GM19240 (cell line): ENCODE results near the gene CACNB2.
A peak's percentile ranks its signal among the peaks of the same experiment; 100 is the strongest.

ENCODE experiments used
- DNase-seq: peaks from one replicate; pipeline ENCODE4 v3.0.0; 2011; ENCODE audit warnings: low spot score; ENCODE audit not compliant: insufficient read length

The CACNB2 gene

DNA sequence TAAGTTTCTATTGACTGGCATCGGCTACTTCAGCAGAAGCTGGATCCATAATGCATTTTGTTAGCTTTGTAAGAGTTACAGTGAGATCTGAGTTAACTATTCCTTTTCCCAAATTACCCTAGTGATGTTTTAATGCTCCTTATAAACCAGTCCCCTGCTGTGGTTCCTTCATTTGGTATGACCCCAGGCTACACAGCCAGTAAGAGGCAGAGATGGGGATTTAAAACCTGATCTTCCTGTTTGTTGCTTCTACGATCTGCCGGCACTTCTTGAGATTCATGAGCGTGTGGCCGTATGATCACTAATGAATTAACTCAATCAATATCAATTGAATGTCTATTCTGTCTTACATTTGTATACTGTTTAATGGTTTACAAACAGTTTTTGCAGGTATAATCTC, 86.1 kb downstream of the CACNB2 start:
- DNase-seq = no peak

DNA sequence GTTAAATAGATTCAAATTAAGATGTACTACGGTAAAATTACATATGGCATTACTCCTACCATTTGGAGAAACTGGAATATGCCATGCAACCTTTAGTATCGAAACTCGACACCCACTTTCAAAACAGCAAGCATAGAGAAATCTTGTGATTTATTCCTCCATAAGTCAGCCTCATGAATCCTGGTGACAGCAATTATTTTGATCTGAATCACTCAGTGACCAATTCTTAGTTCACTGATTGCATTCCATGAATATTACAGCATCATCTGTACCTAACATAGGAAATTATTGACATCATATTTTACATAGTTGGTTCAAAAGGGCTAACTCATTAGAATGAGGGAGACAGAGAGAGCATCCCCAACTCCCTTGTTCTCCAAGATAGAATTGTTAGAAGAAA, 89.6 kb downstream of the CACNB2 start:
- DNase-seq = no peak

DNA sequence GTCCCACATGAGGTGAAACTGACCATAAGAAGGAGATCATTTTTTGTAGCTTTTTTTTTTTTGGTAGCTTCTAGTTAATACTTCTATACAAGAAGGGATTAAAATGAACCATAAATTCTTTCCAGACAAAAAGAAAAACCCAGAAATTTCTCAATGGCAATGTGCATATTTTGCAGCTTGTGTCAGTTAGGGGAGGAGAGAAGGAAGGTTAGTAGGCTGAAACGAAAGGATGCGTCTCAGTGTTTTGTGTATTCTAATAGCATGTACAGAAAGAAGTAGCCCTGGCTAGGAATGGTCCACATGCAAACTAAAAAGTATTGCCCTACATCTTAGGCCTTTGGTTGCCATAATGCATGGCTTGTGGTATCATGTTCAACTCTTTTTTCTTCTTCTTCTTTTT, 90.6 kb downstream of the CACNB2 start:
- DNase-seq = no peak

DNA sequence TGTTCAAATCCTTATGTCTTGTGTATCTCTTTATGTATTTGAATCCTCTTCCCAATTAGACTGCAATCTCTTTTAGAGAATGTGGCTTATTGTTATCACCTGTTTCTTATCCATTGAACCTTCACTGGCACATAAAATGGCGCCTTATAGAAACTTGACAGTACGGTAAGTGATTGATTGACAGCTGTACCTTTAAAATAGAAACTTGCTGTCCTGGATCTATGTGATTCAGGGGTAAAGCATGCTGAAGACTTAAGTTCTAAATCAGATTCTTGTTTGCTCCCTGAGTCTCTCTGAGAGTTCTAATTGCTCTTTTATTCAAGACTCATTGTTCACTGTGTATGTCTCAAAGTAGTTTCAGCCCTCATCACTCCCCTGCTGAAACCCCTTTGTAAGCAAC, 91.3 kb downstream of the CACNB2 start:
- DNase-seq = no peak

DNA sequence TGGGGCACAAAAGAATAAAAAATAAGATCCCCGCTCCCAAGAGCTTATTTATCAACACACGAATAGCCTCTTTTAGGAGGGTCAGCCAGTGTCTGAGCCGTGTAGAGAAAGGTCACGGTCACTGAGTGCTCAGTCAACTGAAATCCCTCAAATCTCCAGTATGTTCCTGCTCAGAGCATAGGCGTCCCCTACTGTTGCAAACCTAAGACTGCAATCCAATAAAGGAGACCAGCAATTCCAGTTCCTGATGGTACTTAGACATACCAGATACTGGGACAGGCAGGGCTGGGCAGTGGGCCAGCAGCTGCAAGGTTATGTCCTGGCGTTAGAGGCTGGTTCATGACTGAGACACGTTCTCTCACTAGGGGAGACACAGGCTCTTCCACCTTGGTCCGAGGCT, 93.6 kb downstream of the CACNB2 start:
- no peak for DNase-seq

DNA sequence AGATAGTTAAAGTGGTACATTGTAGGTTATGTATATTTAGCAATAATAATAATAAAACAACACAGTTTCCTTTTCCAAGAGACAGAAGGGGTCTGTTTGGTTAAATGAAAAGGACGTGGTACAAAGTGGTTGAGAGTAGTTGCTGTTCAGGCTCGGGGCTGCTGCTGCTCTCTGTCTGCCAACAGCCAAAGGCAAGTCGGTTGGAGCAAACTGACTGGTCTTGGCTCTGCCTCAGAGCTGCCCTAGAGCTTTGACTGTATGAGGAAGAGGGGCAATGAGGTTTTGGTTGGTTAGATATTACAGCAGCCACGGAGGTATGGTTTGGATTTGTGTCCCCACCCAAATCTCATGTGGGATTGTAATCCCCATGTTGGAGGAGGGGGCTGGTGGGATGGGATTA, 95.3 kb downstream of the CACNB2 start:
- no peak for DNase-seq

DNA sequence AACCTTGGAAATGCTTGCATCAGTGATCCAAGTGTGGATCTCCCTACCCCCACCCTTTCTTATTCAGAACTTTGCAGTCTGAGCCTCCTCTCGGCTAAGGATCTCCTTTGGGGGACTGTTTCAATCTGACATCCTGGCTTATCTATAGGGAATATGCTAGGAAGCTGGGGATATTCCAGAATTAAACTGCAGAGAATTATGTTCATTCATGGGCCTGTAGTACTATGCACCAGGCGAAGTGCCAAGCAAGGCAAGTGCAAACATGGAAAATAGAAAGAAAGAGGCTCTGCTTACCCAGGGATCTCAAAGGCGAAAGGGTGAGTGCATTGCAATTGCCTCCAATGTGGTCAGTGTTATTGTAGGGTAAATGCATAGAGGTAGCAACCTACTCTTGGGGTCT, 96.5 kb downstream of the CACNB2 start:
- no peak for DNase-seq

DNA sequence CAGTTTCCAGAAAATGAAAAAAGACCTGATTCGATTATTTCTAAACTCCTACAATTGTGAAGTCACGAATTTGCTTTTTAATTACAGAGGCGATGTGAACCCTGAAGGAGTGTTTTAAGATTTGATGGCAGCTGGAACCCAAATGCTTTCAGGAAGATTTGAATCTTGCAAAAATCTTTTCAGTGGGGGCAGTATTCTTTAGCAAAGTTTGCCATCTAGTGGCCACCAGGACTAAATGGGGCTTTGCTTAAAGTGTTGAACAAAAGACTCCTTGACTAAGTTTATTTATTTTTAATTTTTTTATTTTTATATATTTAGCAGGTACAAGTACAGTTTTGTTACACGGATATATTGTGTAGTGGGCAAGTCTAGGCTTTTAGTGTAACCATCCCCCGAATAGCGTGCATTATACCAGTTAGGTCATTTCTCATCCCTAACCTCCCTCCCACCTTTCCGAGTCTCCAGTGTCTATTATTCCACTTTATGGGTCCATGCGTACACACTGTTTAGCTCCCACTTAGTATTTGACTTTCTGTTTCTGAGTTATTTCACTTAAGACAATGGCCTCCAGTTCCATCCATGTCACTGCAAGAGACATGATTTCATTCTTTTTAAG, 98.8 kb downstream of the CACNB2 start:
- DNase-seq = peak; percentile 8

DNA sequence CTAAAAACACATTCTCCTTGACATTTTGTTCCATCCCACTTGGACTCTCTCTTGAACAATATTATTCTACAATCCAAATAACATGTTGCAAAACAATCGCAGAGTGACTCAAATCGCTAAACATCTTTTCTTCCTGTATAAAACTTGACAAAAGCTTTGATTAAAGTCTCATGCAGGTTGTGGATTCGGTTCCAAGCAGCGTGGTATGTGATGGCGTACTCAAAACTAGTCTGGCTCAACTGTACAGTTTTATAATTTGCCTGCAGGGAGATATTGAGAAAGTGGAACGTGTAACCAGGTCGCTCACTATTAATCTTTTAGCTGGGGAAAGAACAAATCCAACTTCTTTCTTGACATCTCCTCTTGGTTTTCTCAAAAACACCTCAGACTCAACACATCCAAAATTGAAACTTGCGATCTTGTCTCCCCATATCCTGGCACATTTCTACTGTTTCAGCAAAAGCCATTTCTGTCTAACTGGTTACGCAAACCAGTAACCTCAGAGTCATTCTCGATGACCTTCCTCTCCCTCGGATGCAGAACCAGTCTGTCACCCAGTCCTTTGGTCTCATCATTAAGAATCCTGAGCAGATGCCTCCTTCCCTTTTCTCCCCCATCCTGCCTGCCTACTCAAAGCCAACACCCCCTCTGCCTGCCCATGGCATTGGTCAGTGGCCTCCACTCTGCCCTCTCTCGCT, 100.1 kb downstream of the CACNB2 start:
- no peak for DNase-seq

DNA sequence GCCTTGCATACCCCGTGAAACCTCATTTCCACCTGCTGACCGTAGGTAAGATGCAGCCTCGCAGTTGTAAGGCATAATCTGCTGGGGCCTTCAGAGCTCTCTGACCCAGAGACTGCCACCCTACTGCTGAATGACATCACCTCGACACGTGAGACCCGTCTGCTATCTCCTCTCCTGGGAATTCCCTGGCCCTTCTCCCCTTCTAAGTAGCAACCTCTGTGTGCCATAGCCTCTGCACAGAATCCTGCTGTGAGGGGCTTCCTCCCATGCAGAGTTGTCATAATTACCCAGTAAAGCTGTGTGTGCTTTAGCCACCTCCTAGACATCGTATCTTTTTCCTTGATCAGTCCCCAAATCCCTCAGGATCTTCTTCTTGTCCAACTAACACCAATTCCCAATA, 106.7 kb downstream of the CACNB2 start:
- DNase-seq = no peak

DNA sequence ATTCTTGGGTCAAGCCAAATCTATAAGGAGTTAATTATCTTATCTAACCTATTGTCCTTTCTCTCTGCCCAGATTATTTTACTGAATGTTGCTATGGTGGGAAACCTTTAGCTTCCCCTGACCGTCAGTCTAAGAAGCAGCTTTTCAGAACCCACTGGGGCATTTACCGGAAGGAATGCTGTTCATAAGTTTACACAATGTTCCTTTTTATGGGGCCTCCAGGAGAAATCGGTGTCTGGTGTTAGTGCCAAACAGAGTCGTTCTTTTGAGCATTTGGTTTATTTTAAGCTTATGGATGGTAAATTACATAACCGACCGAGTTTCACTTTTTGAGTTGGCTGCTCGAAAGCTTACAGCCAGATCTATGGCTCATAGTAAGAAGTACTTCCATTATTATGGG, 111.9 kb downstream of the CACNB2 start:
- DNase-seq = no peak

DNA sequence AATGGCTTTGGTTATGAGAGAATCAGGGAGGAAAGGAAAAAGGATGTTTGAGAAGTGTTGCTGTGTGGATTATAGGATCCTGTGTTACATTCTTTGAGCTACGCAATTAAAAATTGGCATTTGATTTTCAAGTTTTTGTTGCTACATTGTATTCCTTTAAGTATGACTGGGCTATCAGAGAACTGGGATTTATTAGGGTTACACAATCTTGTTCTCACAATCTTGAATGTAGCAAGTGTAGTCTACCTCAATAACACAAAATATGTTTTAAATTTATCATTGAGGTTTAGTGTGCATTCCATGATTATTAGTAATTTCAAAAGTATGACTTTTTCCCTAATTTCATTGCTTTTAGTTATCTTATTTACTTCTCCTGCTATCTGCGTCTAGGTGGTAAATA, 113.9 kb downstream of the CACNB2 start:
- DNase-seq = no peak

DNA sequence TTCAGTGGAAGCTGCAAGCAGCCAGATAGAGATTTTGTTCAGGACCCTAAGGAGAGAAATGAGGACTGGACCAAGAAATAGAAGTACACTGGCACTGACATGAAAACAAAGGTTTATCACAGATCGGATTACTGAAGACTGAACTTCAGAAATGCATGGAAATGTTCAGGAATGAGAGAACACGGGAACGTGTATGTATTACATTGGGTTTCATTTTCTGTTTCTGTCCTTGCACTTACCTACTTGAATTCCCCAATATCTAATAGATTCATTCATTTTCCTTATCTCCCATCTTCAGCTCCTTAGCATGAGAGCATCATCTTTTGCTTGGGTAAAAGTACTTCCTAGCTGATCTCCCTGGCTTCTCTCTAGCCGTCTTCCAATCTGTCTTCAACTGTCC, 114.5 kb downstream of the CACNB2 start:
- no peak for DNase-seq

DNA sequence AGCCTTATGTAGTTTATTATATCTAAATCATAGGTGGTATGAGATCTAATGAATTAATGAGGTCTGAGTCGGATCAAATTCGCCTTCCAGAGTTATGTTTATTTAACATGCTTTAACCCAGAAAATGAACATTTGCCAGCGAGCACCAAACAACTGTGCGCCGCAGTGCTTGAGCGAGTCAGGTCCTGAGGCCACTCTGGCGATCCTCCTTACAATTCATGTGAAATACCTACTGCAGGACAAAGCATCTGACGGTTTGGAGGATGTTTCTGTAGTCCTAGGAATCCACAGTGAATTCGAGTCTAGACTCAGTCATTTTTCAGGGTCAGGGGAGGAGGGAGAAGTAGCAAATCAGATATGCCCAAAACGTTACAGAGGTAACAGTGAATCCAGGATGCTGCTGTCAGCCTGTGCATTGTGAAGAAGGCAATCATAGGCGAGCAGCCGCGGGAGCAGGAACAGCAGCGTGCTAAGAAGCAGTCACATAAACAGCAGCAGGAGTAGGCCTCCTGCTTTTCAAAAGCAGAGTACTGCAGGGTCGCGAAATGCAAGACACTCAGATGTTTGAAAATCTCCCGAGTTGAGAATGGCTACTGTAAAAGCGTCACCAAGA, 120.2 kb downstream of the CACNB2 start:
- DNase-seq = no peak

DNA sequence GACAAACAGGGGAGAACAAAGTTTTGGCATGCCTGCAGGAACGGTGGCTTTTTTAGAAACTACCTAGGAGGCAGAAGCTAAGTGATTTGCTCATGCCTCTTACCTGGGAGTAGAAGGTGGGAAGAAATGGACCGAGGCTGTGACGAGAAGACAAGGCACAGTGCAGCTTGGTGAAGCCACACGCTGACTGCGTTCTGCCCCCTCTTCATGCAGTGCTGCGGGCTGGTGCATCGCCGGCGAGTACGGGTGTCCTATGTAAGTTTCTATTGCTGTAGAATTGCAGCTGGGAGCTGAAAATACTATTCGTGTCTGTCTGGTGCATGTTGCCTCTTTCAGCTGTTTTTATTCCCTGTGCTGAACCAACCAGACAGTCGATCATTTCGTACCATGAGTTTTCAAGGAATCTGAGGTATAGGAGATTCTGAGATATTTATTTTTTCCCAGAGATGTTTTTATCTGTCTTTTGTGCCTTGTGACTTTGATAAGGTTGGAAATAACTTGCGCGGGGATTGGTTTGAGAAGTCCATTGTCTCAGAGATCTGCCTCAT, 120.9 kb downstream of the CACNB2 start:
- no peak for DNase-seq

DNA sequence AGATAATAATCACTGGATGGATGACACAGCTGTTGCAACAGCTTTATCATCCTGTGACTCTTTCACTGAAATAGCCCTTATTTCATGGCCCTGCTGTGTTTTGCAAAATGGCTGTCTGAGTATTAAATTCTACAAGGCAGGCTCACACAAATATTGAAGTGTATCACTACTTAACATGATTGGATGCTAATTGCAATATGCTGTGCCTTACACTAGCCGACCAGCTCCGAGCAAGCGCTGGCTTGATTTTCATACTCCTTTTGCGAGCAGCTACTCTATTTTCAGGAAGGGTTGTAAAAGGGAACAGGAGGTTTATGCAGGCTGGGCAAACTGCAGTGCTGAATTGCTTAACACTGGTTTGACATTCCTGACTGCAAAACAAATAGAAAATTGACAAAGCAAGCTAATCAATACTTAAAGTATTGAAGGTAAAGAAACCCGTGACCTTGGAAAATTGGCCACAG, 121.6 kb downstream of the CACNB2 start:
- no peak for DNase-seq

DNA sequence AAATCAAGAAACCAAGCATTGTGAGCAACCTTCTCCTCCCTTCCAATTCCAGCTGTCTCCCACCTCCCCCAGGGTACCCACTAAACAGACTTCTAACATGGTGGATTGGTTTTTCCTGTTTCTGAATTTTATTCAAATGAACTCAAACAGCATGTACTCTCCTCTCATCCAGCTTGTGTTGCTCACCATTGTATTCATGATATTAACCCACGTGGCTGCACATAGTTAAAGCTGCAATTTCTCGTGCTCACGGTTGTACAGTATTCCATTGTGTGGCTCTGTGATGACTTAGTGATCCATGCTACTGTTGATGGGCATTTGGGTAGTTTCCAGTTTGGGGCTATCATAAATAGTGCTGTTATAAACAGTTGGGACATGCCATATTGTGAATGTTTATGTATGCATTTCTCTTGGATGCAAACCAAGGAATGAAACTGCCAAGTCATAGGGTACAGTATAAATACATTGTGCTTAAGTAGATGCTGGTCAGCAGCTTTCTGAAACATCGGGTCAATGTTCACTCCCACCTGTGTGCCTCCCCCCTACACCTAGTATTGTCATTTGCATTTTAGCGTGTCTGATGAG, 124.3 kb downstream of the CACNB2 start:
- DNase-seq = no peak

DNA sequence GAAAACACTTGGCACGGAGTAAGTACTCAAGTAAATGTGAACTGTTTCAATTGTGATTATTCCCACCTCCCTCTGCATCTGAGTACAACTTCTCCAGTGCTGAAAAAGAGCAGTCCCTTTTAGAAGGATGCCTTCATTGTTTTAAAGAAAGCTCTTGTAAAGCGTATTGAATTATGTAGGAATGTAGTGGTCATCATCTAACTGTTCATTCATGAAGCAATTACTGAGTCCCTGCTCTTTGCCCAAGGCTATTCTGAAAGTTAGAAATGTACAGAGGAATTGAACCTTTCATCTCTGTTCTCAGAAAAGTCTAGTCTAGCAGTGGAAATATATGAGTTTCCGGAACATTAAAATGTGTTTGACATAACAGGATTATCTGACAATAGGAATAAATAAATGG, 127.8 kb downstream of the CACNB2 start:
- DNase-seq = no peak

DNA sequence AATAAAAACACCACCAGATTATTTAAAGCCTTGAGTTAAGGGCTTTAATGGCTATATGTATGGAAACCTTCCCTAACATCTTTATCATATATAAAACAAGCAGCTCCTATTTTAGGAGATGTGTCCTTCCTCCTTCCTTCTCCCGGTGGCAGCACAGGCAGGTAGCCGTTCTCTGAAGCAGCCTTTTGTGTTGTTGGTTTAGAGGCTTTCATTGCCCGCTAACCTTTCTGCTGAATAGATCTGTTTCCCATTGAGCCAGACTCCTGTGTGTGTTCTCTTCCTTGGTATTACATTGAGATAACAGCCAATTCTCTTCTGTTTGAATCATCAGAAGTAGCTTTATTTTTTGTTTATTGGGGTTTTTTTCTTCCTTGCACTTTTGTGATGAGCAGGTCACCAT, 131.3 kb downstream of the CACNB2 start:
- no peak for DNase-seq

DNA sequence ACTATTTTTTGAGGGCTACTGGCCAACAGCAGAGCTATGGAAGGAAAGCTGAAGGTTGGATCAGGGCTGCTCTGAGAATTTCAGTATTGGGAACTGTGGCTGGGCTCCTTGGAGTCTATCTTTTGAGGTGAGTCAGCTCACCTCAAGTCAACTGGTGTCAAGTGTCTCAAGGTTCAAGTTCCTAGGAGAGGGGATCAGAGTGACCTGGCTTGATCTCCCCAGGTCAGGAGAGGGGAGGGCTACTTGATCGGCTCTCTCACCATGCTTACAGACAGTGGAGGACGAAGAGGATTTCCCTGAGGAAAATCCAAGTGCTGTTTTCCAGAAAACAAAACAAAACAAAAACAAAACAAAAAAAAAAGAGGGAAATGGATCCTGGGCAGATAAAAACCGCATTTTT, 132.8 kb downstream of the CACNB2 start:
- DNase-seq = no peak

DNA sequence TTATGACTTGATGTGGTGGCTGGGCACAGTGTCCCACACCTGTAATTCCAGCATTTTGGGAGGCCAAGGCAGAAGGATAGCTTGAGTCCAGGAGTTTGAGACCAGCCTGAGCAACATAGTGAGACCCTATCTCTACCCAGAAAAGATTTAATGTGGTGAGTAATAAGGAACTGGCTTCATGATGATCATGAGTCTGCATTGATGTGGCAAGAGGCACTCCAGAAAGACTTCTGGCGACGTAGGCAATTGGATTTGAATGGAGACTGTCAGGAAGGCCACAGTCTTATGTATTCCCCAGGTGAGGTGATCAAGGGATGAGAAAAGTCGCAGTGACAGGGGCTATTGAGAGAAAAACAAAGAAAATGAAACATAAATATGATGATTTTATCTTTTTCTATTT, 138.0 kb downstream of the CACNB2 start:
- no peak for DNase-seq

DNA sequence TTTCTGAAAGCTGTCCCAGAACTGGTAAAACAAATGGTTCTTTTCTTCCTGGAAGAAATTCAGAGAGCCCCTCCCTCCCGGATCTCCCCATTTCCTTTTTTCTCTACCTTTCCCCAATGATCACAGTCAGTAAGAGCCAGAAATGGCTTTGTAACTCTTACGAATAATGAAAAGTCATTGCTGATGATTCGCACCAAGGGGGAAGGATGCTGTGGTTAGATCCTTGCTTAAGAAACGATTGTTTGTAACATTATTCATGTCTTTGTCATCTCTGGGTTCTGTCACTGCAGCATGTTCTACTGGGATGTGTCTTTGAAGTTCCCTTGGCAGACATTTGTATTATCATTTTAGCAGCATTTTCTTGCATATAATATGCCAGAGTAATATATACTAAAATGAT, 138.9 kb downstream of the CACNB2 start:
- DNase-seq = no peak
